ENCODE measurements around the gene STH. TPM values are rescaled to one million over a fixed set of nuclear protein-coding genes. Genes with fewer than 3 reads are reported as not detected.

Gene STH
- total RNA-seq, 2 experiments from 2014 or later = not detected

- no peaks in the 10 kb centered on the region for H3K36me3 Mint-ChIP-seq (ENCODE audit: low read depth)
- H3K4me3 Mint-ChIP-seq = no peak overlapping the region
- H3K27ac Mint-ChIP-seq = no peak overlapping the region
- ChIA-PET CTCF (interaction anchor here (1.7 kb wide), 1 partner anchor 30 kb away, joined by 4 read pairs; no protein-coding TSS in a partner anchor), POLR2A (interaction anchor here (0.6 kb wide), 1 partner anchor 351 kb away, joined by 3 read pairs; no protein-coding TSS in a partner anchor)
- H3K9me3 Mint-ChIP-seq (ENCODE audit: insufficient read depth) = no peaks in the 10 kb centered on the region
- H3K4me1 Mint-ChIP-seq (ENCODE audit: low read depth) = peaks cover 9% of the 10 kb centered on the region
- no peaks in the 10 kb centered on the region for H3K27me3 Mint-ChIP-seq (ENCODE audit: low read depth)
- ATAC-seq = no peak
- DNase-seq = no peak
Observed at GRCh38 chr17:45979137-45979536, 19.9 kb upstream of the STH start.

- CTCF ChIA-PET = no interaction called here
- peaks cover 2% of the 10 kb centered on the region for H3K27me3 Mint-ChIP-seq (ENCODE audit: low read depth)
- no peaks in the 10 kb centered on the region for H3K36me3 Mint-ChIP-seq (ENCODE audit: low read depth)
- H3K4me3 Mint-ChIP-seq = no peak overlapping the region
- POLR2A ChIA-PET = no interaction called here
- no peak for ATAC-seq
- no peak overlapping the region for H3K27ac Mint-ChIP-seq
- no peaks in the 10 kb centered on the region for H3K9me3 Mint-ChIP-seq (ENCODE audit: insufficient read depth)
- H3K4me1 Mint-ChIP-seq (ENCODE audit: low read depth) = peaks cover 9% of the 10 kb centered on the region
- DNase-seq = no peak
Observed at GRCh38 chr17:45980855-45981254, 18.2 kb upstream of the STH start.

GRCh38 chr17:45981306-45981705 is 17.7 kb upstream of the STH start:
- ChIA-PET POLR2A (no interaction called here), CTCF (no interaction called here)
- no peak overlapping the region for H3K27ac Mint-ChIP-seq
- H3K9me3 Mint-ChIP-seq (ENCODE audit: insufficient read depth) = no peaks in the 10 kb centered on the region
- H3K36me3 Mint-ChIP-seq (ENCODE audit: low read depth) = no peaks in the 10 kb centered on the region
- H3K4me3 Mint-ChIP-seq = no peak overlapping the region
- DNase-seq (no peak), ATAC-seq (no peak)
- H3K27me3 Mint-ChIP-seq (ENCODE audit: low read depth) = peaks cover 4% of the 10 kb centered on the region
- peaks cover 9% of the 10 kb centered on the region for H3K4me1 Mint-ChIP-seq (ENCODE audit: low read depth)

GRCh38 chr17:45982791-45983613 is 16.0 kb upstream of the STH start:
- POLR2A ChIA-PET = interaction anchor here (0.6 kb wide), 1 partner anchor 177 kb away, joined by 3 read pairs; no protein-coding TSS in a partner anchor
- H3K36me3 Mint-ChIP-seq (ENCODE audit: low read depth) = no peaks in the 10 kb centered on the region
- no peaks in the 10 kb centered on the region for H3K9me3 Mint-ChIP-seq (ENCODE audit: insufficient read depth)
- DNase-seq (no peak), ATAC-seq (no peak)
- CTCF ChIA-PET = no interaction called here
- no peak overlapping the region for H3K4me3 Mint-ChIP-seq
- H3K27ac Mint-ChIP-seq = no peak overlapping the region
- no peaks in the 10 kb centered on the region for H3K4me1 Mint-ChIP-seq (ENCODE audit: low read depth)
- H3K27me3 Mint-ChIP-seq (ENCODE audit: low read depth) = peaks cover 8% of the 10 kb centered on the region

- DNase-seq (no peak), ATAC-seq (no peak)
- ChIA-PET CTCF (no interaction called here), POLR2A (no interaction called here)
- Mint-ChIP-seq H3K4me1 (ENCODE audit: low read depth) (no peaks in the 10 kb centered on the region), H3K27me3 (ENCODE audit: low read depth) (peaks cover 8% of the 10 kb centered on the region), H3K4me3 (no peak overlapping the region), H3K9me3 (ENCODE audit: insufficient read depth) (no peaks in the 10 kb centered on the region), H3K36me3 (ENCODE audit: low read depth) (no peaks in the 10 kb centered on the region), H3K27ac (no peak overlapping the region)
Observed at GRCh38 chr17:45983614-45984310, 15.3 kb upstream of the STH start.

- H3K9me3 Mint-ChIP-seq (ENCODE audit: insufficient read depth) = no peaks in the 10 kb centered on the region
- POLR2A ChIA-PET = no interaction called here
- peaks cover 8% of the 10 kb centered on the region for H3K27me3 Mint-ChIP-seq (ENCODE audit: low read depth)
- no peaks in the 10 kb centered on the region for H3K36me3 Mint-ChIP-seq (ENCODE audit: low read depth)
- no peak overlapping the region for H3K27ac Mint-ChIP-seq
- ATAC-seq (no peak), DNase-seq (no peak)
- CTCF ChIA-PET = no interaction called here
- H3K4me3 Mint-ChIP-seq = no peak overlapping the region
- no peaks in the 10 kb centered on the region for H3K4me1 Mint-ChIP-seq (ENCODE audit: low read depth)
Observed at GRCh38 chr17:45984368-45984767, 14.7 kb upstream of the STH start.

GRCh38 chr17:45985447-45985846 is 13.6 kb upstream of the STH start:
- POLR2A ChIA-PET = no interaction called here
- Mint-ChIP-seq H3K27ac (no peak overlapping the region), H3K4me1 (ENCODE audit: low read depth) (no peaks in the 10 kb centered on the region), H3K4me3 (no peak overlapping the region), H3K36me3 (ENCODE audit: low read depth) (no peaks in the 10 kb centered on the region), H3K27me3 (ENCODE audit: low read depth) (peaks cover 8% of the 10 kb centered on the region), H3K9me3 (ENCODE audit: insufficient read depth) (no peaks in the 10 kb centered on the region)
- ATAC-seq (no peak), DNase-seq (no peak)
- CTCF ChIA-PET = no interaction called here

GRCh38 chr17:45986056-45986455 is 13.0 kb upstream of the STH start:
- no peak overlapping the region for H3K27ac Mint-ChIP-seq
- no peak for ATAC-seq
- H3K4me3 Mint-ChIP-seq = no peak overlapping the region
- ChIA-PET CTCF (no interaction called here), POLR2A (no interaction called here)
- peaks cover 8% of the 10 kb centered on the region for H3K27me3 Mint-ChIP-seq (ENCODE audit: low read depth)
- no peak for DNase-seq
- H3K9me3 Mint-ChIP-seq (ENCODE audit: insufficient read depth) = no peaks in the 10 kb centered on the region
- H3K4me1 Mint-ChIP-seq (ENCODE audit: low read depth) = no peaks in the 10 kb centered on the region
- H3K36me3 Mint-ChIP-seq (ENCODE audit: low read depth) = no peaks in the 10 kb centered on the region

- Mint-ChIP-seq H3K4me1 (ENCODE audit: low read depth) (no peaks in the 10 kb centered on the region), H3K4me3 (no peak overlapping the region), H3K27me3 (ENCODE audit: low read depth) (peaks cover 8% of the 10 kb centered on the region), H3K36me3 (ENCODE audit: low read depth) (no peaks in the 10 kb centered on the region), H3K9me3 (ENCODE audit: insufficient read depth) (no peaks in the 10 kb centered on the region), H3K27ac (no peak overlapping the region)
- no peak for ATAC-seq
- CTCF ChIA-PET = interaction anchor here (1.2 kb wide), 1 partner anchor 94 kb away, joined by 3 read pairs; no protein-coding TSS in a partner anchor
- no peak for DNase-seq
- POLR2A ChIA-PET = no interaction called here
Observed at GRCh38 chr17:45987706-45988105, 11.3 kb upstream of the STH start.

- Mint-ChIP-seq H3K9me3 (ENCODE audit: insufficient read depth) (no peaks in the 10 kb centered on the region), H3K27me3 (ENCODE audit: low read depth) (peaks cover 6% of the 10 kb centered on the region), H3K4me1 (ENCODE audit: low read depth) (no peaks in the 10 kb centered on the region), H3K4me3 (no peak overlapping the region), H3K27ac (no peak overlapping the region), H3K36me3 (ENCODE audit: low read depth) (no peaks in the 10 kb centered on the region)
- ChIA-PET CTCF (no interaction called here), POLR2A (interaction anchor here (0.5 kb wide), 1 partner anchor 911 kb away, joined by 3 read pairs; no protein-coding TSS in a partner anchor)
- DNase-seq (no peak), ATAC-seq (no peak)
Observed at GRCh38 chr17:45989759-45990158, 9.3 kb upstream of the STH start.

GRCh38 chr17:45990886-45991285 is 8.2 kb upstream of the STH start:
- ChIA-PET POLR2A (no interaction called here), CTCF (interaction anchor here (0.8 to 1.2 kb wide), 3 partner anchors 11 to 42 kb away, joined by 3 to 4 read pairs (median 4); no protein-coding TSS in a partner anchor)
- DNase-seq (no peak), ATAC-seq (no peak)
- Mint-ChIP-seq H3K9me3 (ENCODE audit: insufficient read depth) (no peaks in the 10 kb centered on the region), H3K4me1 (ENCODE audit: low read depth) (no peaks in the 10 kb centered on the region), H3K27ac (no peak overlapping the region), H3K4me3 (no peak overlapping the region), H3K36me3 (ENCODE audit: low read depth) (no peaks in the 10 kb centered on the region), H3K27me3 (ENCODE audit: low read depth) (peaks cover 5% of the 10 kb centered on the region)

- no peak overlapping the region for H3K27ac Mint-ChIP-seq
Observed at GRCh38 chr17:45991341-45991740, 7.7 kb upstream of the STH start.

More at GRCh38 chr17:45991341-45991740, 7.7 kb upstream of the STH start:
- no peaks in the 10 kb centered on the region for H3K36me3 Mint-ChIP-seq (ENCODE audit: low read depth)
- H3K4me3 Mint-ChIP-seq = no peak overlapping the region
- H3K27me3 Mint-ChIP-seq (ENCODE audit: low read depth) = peaks cover 4% of the 10 kb centered on the region
- ATAC-seq = no peak
- H3K9me3 Mint-ChIP-seq (ENCODE audit: insufficient read depth) = no peaks in the 10 kb centered on the region
- ChIA-PET CTCF (interaction anchor here (0.8 to 1.2 kb wide), 2 partner anchors 11 to 42 kb away, joined by 3 to 4 read pairs; no protein-coding TSS in a partner anchor), POLR2A (no interaction called here)
- no peak for DNase-seq
- H3K4me1 Mint-ChIP-seq (ENCODE audit: low read depth) = no peaks in the 10 kb centered on the region
